B cell (primary cell): Measurements from ENCODE around the gene PKNOX2. TPM values are rescaled to one million over a fixed set of nuclear protein-coding genes. Genes with fewer than 3 reads are reported as not detected.

Experiments
- ATAC-seq: fragments of 200-7000 bp; cut with Tn5 transposase; one replicate; pipeline ENCODE4 v1.10.0; 2021; ENCODE audit warnings: low read depth, mild to moderate bottlenecking, moderate number of reproducible peaks, moderate library complexity
- CTCF ChIA-PET: fragments of 350-600 bp; sonication (Branson Sonifier 250); formaldehyde crosslinking; loops from one replicate; lab custom pipeline; 2021; ENCODE audit warnings: antibody characterized with exemption, inconsistent platforms; lab: Charles Lee
- POLR2A ChIA-PET: fragments of 350-600 bp; sonication (Branson Sonifier 250); formaldehyde crosslinking; loops from one replicate; lab custom pipeline; 2021; ENCODE audit warnings: antibody characterized with exemption; lab: Charles Lee
- DNase-seq: peaks from one replicate; pipeline ENCODE4 v3.0.0; 2013
- H2AFZ ChIP-seq: 2 replicates; pipeline ENCODE4 v1.6.1; 2012; ENCODE audit warnings: mild to moderate bottlenecking, low read depth, low read length; ENCODE audit not compliant: insufficient read depth, poor library complexity, severe bottlenecking
- H3K27ac ChIP-seq, 2 donors: 1 replicate in 1 of 2; 2 replicates in 1 of 2; pipeline ENCODE4 v1.5.1; 2012 to 2013; ENCODE audit warnings: low read length in 2 of 2, mild to moderate bottlenecking in 2 of 2, moderate library complexity in 1 of 2
- H3K27me3 ChIP-seq, 4 experiments: fragments of 200-600 bp in 1 of 4; sonication (generic) in 1 of 4; replicated peaks in 1 of 4; 1 replicate in 2 of 4; 2 replicates in 2 of 4; pipeline versions ENCODE4 v1.6.1 to v1.7.0; 2013 to 2016; ENCODE audit warnings: low read length in 3 of 4, mild to moderate bottlenecking in 2 of 4, mixed read lengths in 1 of 4, moderate library complexity in 1 of 4; ENCODE audit not compliant: insufficient read depth in 4 of 4, control insufficient read depth in 3 of 4; ENCODE audit errors: control extremely low read depth in 1 of 4
- H3K36me3 ChIP-seq, 2 experiments: replicated peaks in 1 of 2; 1 replicate in 1 of 2; 2 replicates in 1 of 2; pipeline versions ENCODE4 v1.6.1 to v1.7.1; 2013; ENCODE audit warnings: low read length in 1 of 2; ENCODE audit not compliant: insufficient read depth in 2 of 2, control insufficient read depth in 1 of 2; ENCODE audit errors: control extremely low read depth in 1 of 2, extremely low read depth in 1 of 2
- H3K4me1 ChIP-seq, 2 donors: fragments of 200-600 bp in 1 of 2; sonication (generic) in 1 of 2; 1 replicate in 1 of 2; 2 replicates in 1 of 2; pipeline versions ENCODE4 v1.5.1 to v1.6.1; 2013 to 2017; ENCODE audit warnings: low read length in 2 of 2; ENCODE audit not compliant: control insufficient read depth in 2 of 2, insufficient read depth in 2 of 2
- H3K4me2 ChIP-seq: replicated peaks from 2 replicates; pipeline ENCODE3; 2012; ENCODE audit warnings: mild to moderate bottlenecking, low read depth, low read length; ENCODE audit not compliant: poor library complexity, severe bottlenecking
- H3K4me3 ChIP-seq, 5 experiments: fragments of 200-600 bp in 1 of 5; sonication (generic) in 1 of 5; 1 replicate in 3 of 5; 2 replicates in 2 of 5; pipeline versions ENCODE4 v1.5.1 to v1.7.0; 2011 to 2016; ENCODE audit warnings: low read length in 4 of 5, mild to moderate bottlenecking in 4 of 5, low read depth in 2 of 5, control low read depth in 1 of 5, moderate library complexity in 1 of 5; ENCODE audit not compliant: insufficient read depth in 1 of 5; ENCODE audit errors: control extremely low read depth in 1 of 5, extremely low read depth in 1 of 5
- H3K79me2 ChIP-seq: fragments of 200-600 bp; sonication (generic); one replicate; pipeline ENCODE4 v1.6.0; 2016; ENCODE audit warnings: low read length; ENCODE audit not compliant: control insufficient read depth, insufficient read depth
- H3K9ac ChIP-seq: fragments of 200-600 bp; sonication (generic); 2 replicates; pipeline ENCODE4 v1.6.1; 2017; ENCODE audit warnings: mild to moderate bottlenecking, low read length, moderate library complexity
- H3K9me3 ChIP-seq, 3 donors: one replicate each; pipeline versions ENCODE4 v1.6.1 to v1.7.1; 2013; ENCODE audit warnings: low read length in 2 of 3; ENCODE audit not compliant: control insufficient read depth in 2 of 3, insufficient read depth in 1 of 3; ENCODE audit errors: control extremely low read depth in 1 of 3
- H4K20me1 ChIP-seq: 2 replicates; pipeline ENCODE4 v1.6.0; 2012; ENCODE audit warnings: mild to moderate bottlenecking, low read length; ENCODE audit not compliant: insufficient read depth, control insufficient read depth, poor library complexity, severe bottlenecking
- H3K27ac Mint-ChIP-seq: one replicate; pipeline ENCODE4 v1.8.0; 2021; ENCODE audit warnings: mixed read lengths
- H3K27me3 Mint-ChIP-seq: one replicate; pipeline ENCODE4 v1.8.0; 2021; ENCODE audit warnings: mixed read lengths
- H3K4me1 Mint-ChIP-seq: one replicate; pipeline ENCODE4 v1.8.0; 2021; ENCODE audit warnings: mixed read lengths
- H3K4me3 Mint-ChIP-seq: one replicate; pipeline ENCODE4 v1.8.0; 2021; ENCODE audit warnings: mixed read lengths
- H3K9me3 Mint-ChIP-seq: one replicate; pipeline ENCODE4 v1.8.0; 2022; ENCODE audit warnings: mixed read lengths; ENCODE audit not compliant: insufficient read depth
- EZH2 ChIP-seq: IDR thresholded peaks from 2 replicates; pipeline ENCODE4 v1.6.1; 2012; ENCODE audit warnings: borderline replicate concordance, low read depth, mild to moderate bottlenecking, moderate library complexity, low read length; ENCODE audit not compliant: insufficient read depth, poor library complexity, severe bottlenecking
- WGBS: methylation state at CpG from one replicate; pipeline ENCODE4 v1.1.5; 2013; ENCODE audit warnings: missing lambda C conversion rate; ENCODE audit not compliant: insufficient coverage; 5-methylcytosine and 5-hydroxymethylcytosine counted together
- intact Hi-C: fragments of 100-400 bp; cut with micrococcal nuclease; formaldehyde crosslinking; loops from one replicate; pipeline ENCODE4 v1.10.0; 2022
- polyA plus RNA-seq: library from polyadenylated mRNA; depleted of rRNA; stranded (reverse); fragments of >200 nt; gene quantifications from 2 replicates; pipeline ENCODE4 v1.2.3, GENCODE V29; 2012
- total RNA-seq, 2 donors: library from RNA; stranded (reverse); fragments of 120-200 nt in 1 of 2; gene quantifications; 1 replicate in 1 of 2; 2 replicates in 1 of 2; pipeline versions ENCODE4 v1.2.3 to v1.2.4, GENCODE V29; 2013 to 2022
- TF ChIP-seq, protein P1 (sequence below): fragments of 200-600 bp; IDR thresholded peaks from one replicate; pipeline ENCODE4 v1.8.0; 2022; ENCODE audit warnings: antibody characterized with exemption, mild to moderate bottlenecking

PKNOX2 gene
- total and polyA plus RNA-seq, 2 donors (not counting 1 experiment from before 2014, with no cell fraction given), result not detected

DNA sequence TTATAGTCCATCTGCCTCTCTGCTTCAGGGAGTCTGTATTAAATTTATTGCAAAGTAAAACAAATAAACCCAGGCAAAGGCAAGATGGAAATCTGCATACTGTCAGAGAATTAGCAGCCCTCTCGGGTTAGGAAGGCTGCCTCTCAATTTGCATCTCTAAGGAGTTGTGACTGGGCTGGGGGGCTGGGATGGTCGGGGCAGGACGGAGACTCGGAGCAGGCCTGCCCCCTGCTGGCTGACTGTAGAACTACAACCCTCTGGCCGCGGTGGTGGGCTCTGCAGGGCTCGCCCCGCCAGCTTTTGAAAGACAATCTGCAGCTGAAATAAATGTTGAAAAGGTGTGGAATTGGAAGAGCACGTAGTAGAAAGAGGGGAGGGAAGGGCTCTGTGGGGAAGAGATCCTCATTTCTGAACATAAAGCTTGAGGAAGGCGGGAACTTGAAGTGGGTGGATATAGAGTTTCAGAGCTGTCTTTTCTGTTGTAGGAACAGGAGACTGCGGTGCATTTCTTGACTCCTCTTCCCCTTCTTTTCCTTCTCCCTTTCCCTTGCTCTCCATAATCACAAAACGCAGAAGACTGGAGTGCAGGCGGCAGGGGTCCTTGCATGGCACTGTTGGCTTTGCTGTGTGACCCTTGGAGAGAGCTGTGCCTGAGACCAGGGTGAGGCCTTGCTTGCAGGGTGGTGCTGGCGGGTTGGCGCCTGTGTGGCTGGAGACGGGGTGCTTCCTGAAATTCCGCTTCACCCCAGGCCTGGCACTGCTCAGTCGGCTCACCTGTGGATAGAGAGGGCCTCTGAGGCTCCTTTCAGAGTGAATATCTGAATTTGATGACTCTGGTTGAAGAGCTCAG lies 22.6 kb upstream of the PKNOX2 start:
- H3K36me3 ChIP-seq, result no peaks in the 10 kb centered on the region
- H3K4me2 ChIP-seq, result peak overlapping the region; percentile 24
- H3K27ac ChIP-seq, result no peak overlapping the region
- H3K9ac ChIP-seq, result no peak overlapping the region
- no peaks in the 10 kb centered on the region for H4K20me1 ChIP-seq
- peak overlapping the region; percentile 14 for H2AFZ ChIP-seq
- Mint-ChIP-seq H3K9me3 (no peaks in the 10 kb centered on the region), H3K27me3 (peaks cover 54% of the 10 kb centered on the region), H3K27ac (no peak overlapping the region), H3K4me1 (peaks cover 4% of the 10 kb centered on the region), H3K4me3 (no peak overlapping the region)
- H3K79me2 ChIP-seq, result no peaks in the 10 kb centered on the region
- peak; percentile 99 for ATAC-seq
- TF ChIP-seq, protein P1, sequence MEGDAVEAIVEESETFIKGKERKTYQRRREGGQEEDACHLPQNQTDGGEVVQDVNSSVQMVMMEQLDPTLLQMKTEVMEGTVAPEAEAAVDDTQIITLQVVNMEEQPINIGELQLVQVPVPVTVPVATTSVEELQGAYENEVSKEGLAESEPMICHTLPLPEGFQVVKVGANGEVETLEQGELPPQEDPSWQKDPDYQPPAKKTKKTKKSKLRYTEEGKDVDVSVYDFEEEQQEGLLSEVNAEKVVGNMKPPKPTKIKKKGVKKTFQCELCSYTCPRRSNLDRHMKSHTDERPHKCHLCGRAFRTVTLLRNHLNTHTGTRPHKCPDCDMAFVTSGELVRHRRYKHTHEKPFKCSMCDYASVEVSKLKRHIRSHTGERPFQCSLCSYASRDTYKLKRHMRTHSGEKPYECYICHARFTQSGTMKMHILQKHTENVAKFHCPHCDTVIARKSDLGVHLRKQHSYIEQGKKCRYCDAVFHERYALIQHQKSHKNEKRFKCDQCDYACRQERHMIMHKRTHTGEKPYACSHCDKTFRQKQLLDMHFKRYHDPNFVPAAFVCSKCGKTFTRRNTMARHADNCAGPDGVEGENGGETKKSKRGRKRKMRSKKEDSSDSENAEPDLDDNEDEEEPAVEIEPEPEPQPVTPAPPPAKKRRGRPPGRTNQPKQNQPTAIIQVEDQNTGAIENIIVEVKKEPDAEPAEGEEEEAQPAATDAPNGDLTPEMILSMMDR, result peak; percentile 100
- TF ChIP-seq EZH2, result no peak
- POLR2A ChIA-PET, result interaction anchor here (1.2 kb wide), 1 partner anchor 52 kb away, joined by 4 read pairs; no protein-coding TSS in a partner anchor
- peaks cover 3 to 6% of the 10 kb centered on the region in 2 donors for H3K4me1 ChIP-seq
- CTCF ChIA-PET, result interaction anchor here (0.6 to 5.5 kb wide), 41 partner anchors 8 to 756 kb away, joined by 3 to 82 read pairs (median 4); partner anchors contain the start of genes CCDC15 and SLC37A2
- H3K27me3 ChIP-seq, result peaks cover 0 to 15% (median 9%) of the 10 kb centered on the region in 4 experiments
- 39% methylated on average over 16 of the region's 18 CpGs for WGBS
- intact Hi-C loops, result loop anchor here (1.0 to 5.0 kb wide), 3 partner anchors 51 to 205 kb away; no protein-coding TSS in a partner anchor
- peak; percentile 73 for DNase-seq
- H3K9me3 ChIP-seq, result no peaks in the 10 kb centered on the region
- H3K4me3 ChIP-seq, result no peak overlapping the region

DNA sequence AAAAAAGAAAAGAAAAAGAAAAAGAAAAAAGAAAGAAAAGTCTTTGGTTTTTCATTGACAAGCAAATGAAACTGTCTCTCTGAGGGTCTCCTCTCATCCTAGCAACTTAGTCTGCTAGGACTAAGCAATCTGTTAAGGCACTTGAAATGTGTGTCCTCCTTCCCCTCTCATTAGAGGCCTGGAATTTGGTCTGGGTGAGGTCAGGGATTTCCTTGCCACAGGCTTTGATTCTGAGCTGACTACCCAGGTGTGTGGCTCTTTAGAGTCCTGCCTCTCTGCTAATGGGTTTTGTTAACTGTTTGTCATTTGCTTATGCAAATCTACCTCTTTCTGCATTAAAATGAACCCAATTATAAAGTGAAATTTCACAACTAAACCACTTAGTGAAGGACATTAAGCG lies 18.3 kb upstream of the PKNOX2 start:
- no peak for TF ChIP-seq EZH2
- TF ChIP-seq, protein P1, result no peak
- ChIA-PET POLR2A (no interaction called here), CTCF (no interaction called here)
- peaks cover 4% of the 10 kb centered on the region for H3K4me1 Mint-ChIP-seq
- Histone ChIP-seq H3K9ac (no peak overlapping the region), H3K9me3 (no peaks in the 10 kb centered on the region), H3K27me3 (peaks cover 0 to 12% (median 6%) of the 10 kb centered on the region in 4 experiments), H4K20me1 (no peaks in the 10 kb centered on the region), H3K27ac (no peak overlapping the region), H3K79me2 (no peaks in the 10 kb centered on the region), H2AFZ (no peak overlapping the region), H3K4me3 (no peak overlapping the region), H3K36me3 (no peaks in the 10 kb centered on the region), H3K4me2 (no peak overlapping the region), H3K4me1 (peaks cover 3 to 6% of the 10 kb centered on the region in 2 donors)
- DNase-seq (no peak), ATAC-seq (no peak)
- no CpG with 5 or more reads among the region's 1 CpG for whole genome bisulfite sequencing
- H3K27ac Mint-ChIP-seq, result no peak overlapping the region
- no peak overlapping the region for H3K4me3 Mint-ChIP-seq
- intact Hi-C loops, result no loop called here
- H3K9me3 Mint-ChIP-seq, result no peaks in the 10 kb centered on the region
- H3K27me3 Mint-ChIP-seq, result peaks cover 35% of the 10 kb centered on the region
